ENCODE measurements around the gene FGF1.

GRCh38 chr5:142694092-142694856 is 8.4 kb upstream of the FGF1 start:
- TF ChIP-seq, protein P1, sequence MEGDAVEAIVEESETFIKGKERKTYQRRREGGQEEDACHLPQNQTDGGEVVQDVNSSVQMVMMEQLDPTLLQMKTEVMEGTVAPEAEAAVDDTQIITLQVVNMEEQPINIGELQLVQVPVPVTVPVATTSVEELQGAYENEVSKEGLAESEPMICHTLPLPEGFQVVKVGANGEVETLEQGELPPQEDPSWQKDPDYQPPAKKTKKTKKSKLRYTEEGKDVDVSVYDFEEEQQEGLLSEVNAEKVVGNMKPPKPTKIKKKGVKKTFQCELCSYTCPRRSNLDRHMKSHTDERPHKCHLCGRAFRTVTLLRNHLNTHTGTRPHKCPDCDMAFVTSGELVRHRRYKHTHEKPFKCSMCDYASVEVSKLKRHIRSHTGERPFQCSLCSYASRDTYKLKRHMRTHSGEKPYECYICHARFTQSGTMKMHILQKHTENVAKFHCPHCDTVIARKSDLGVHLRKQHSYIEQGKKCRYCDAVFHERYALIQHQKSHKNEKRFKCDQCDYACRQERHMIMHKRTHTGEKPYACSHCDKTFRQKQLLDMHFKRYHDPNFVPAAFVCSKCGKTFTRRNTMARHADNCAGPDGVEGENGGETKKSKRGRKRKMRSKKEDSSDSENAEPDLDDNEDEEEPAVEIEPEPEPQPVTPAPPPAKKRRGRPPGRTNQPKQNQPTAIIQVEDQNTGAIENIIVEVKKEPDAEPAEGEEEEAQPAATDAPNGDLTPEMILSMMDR (IDR thresholded peaks at IDR 0.05) = no peak
- TF ChIP-seq EP300 (IDR thresholded peaks at IDR 0.05) = no peak
- no peak for TF ChIP-seq POLR2AphosphoS5 (IDR thresholded peaks at IDR 0.05)

Measured in stomach (tissue), 4 donors.